NCI-H82 (cell line): ENCODE data around the gene UVRAG.

Experiments used
- DNase-seq: peaks from one replicate; lab custom pipeline; 2025; lab: John Stamatoyannopoulos, UW

The UVRAG gene

GRCh38 chr11:75809991-75810390 lies 5.0 kb upstream of the UVRAG start:
- DNase-seq, result no peak

- no peak for DNase-seq
Observed at GRCh38 chr11:75810637-75811390, 4.2 kb upstream of the UVRAG start.

GRCh38 chr11:75811485-75811884 lies 3.5 kb upstream of the UVRAG start:
- no peak for DNase-seq

- no peak for DNase-seq
Observed at GRCh38 chr11:75812542-75813040, 2.4 kb upstream of the UVRAG start.

- DNase-seq, result no peak
Observed at GRCh38 chr11:75813124-75813523, 1.9 kb upstream of the UVRAG start.

GRCh38 chr11:75813622-75814039 lies 1.4 kb upstream of the UVRAG start:
- DNase-seq, result no peak

GRCh38 chr11:75814363-75814676 lies 690 bp upstream of the UVRAG start:
- DNase-seq, result no peak

GRCh38 chr11:75815345-75816168 lies 547 bp downstream of the UVRAG start:
- DNase-seq, result peak; percentile 52

- DNase-seq, result peak; percentile 18
Observed at GRCh38 chr11:75816561-75817239, 1.7 kb downstream of the UVRAG start.

- no peak for DNase-seq
Observed at GRCh38 chr11:75820645-75821044, 5.6 kb downstream of the UVRAG start.

GRCh38 chr11:75821202-75821601 lies 6.2 kb downstream of the UVRAG start:
- DNase-seq, result no peak

GRCh38 chr11:75822541-75822940 lies 7.5 kb downstream of the UVRAG start:
- no peak for DNase-seq

GRCh38 chr11:75823415-75823814 lies 8.4 kb downstream of the UVRAG start:
- DNase-seq, result no peak

- DNase-seq, result no peak
Observed at GRCh38 chr11:75823946-75824345, 8.9 kb downstream of the UVRAG start.

- no peak for DNase-seq
Observed at GRCh38 chr11:75826461-75827230, 11.6 kb downstream of the UVRAG start.

- DNase-seq, result no peak
Observed at GRCh38 chr11:75827562-75827961, 12.6 kb downstream of the UVRAG start.

GRCh38 chr11:75831915-75832502 lies 17.0 kb downstream of the UVRAG start:
- DNase-seq, result no peak

GRCh38 chr11:75834728-75835127 lies 19.7 kb downstream of the UVRAG start:
- no peak for DNase-seq

GRCh38 chr11:75836417-75836816 lies 21.4 kb downstream of the UVRAG start:
- DNase-seq, result no peak

- DNase-seq, result no peak
Observed at GRCh38 chr11:75839851-75840250, 24.8 kb downstream of the UVRAG start.

- DNase-seq, result no peak
Observed at GRCh38 chr11:75840522-75840921, 25.5 kb downstream of the UVRAG start.

GRCh38 chr11:75841739-75842138 lies 26.7 kb downstream of the UVRAG start:
- no peak for DNase-seq
